OCI-LY7 (cell line): ENCODE results near the gene GLI3. TPM values are rescaled to one million over a fixed set of nuclear protein-coding genes. Genes with fewer than 3 reads are reported as not detected.

Experiments
- BruUV-seq: library from RNA; stranded (reverse); fragments of 400-500 nt; replicated peaks from 2 replicates; lab custom pipeline; 2021; lab: Mats Ljungman, UMichigan
- CTCF ChIA-PET: fragments of 300-600 bp; sonication (Branson Sonifier 250); formaldehyde crosslinking; loops from one replicate; lab custom pipeline; 2022; ENCODE audit warnings: antibody characterized with exemption; ENCODE audit not compliant: unreplicated experiment; lab: Charles Lee
- POLR2A ChIA-PET: fragments of 300-600 bp; sonication (Branson Sonifier 250); formaldehyde crosslinking; loops from one replicate; lab custom pipeline; 2022; ENCODE audit warnings: antibody characterized with exemption; lab: Charles Lee
- DNase-seq: peaks from one replicate; pipeline ENCODE4 v3.0.0-alpha.2; 2015; ENCODE audit warnings: low spot score
- H2AFZ ChIP-seq: fragments of 200-600 bp; sonication (generic), shearing (Covaris generic); 2 replicates; pipeline ENCODE4 v1.6.1; 2014; ENCODE audit warnings: mild to moderate bottlenecking, antibody characterized with exemption, low read length, moderate library complexity
- H3K27ac ChIP-seq: fragments of 200-600 bp; sonication (generic); 2 replicates; pipeline ENCODE4 v1.5.1; 2014; ENCODE audit warnings: mixed run types, low read depth, mild to moderate bottlenecking, moderate library complexity, low read length, inconsistent platforms; ENCODE audit not compliant: poor library complexity, severe bottlenecking
- H3K36me3 ChIP-seq: fragments of 200-600 bp; sonication (generic); 2 replicates; pipeline ENCODE4 v1.6.1; 2014; ENCODE audit warnings: mild to moderate bottlenecking, antibody characterized with exemption, low read length, moderate library complexity, mixed read lengths; ENCODE audit not compliant: insufficient read depth
- H3K4me1 ChIP-seq: fragments of 200-600 bp; sonication (generic); 2 replicates; pipeline ENCODE4 v1.5.1; 2014; ENCODE audit warnings: mild to moderate bottlenecking, low read length; ENCODE audit not compliant: insufficient read depth, poor library complexity, severe bottlenecking
- H3K4me2 ChIP-seq: fragments of 200-600 bp; sonication (generic); 2 replicates; pipeline ENCODE4 v1.6.1; 2014; ENCODE audit warnings: mild to moderate bottlenecking, low read length
- H3K4me3 ChIP-seq: fragments of 200-600 bp; sonication (generic); 2 replicates; pipeline ENCODE4 v1.5.1; 2014; ENCODE audit warnings: mild to moderate bottlenecking, low read depth, low read length; ENCODE audit not compliant: poor library complexity, severe bottlenecking
- H3K79me2 ChIP-seq: fragments of 200-600 bp; sonication (generic); 2 replicates; pipeline ENCODE4 v1.6.1; 2016; ENCODE audit warnings: low read depth, mild to moderate bottlenecking, low read length, moderate library complexity, mixed read lengths; ENCODE audit not compliant: insufficient read depth
- H3K9me2 ChIP-seq: fragments of 200-600 bp; sonication (generic); 2 replicates; pipeline ENCODE4 v1.6.1; 2016; ENCODE audit warnings: mild to moderate bottlenecking, low read length, mixed read lengths; ENCODE audit not compliant: insufficient read depth
- H3K9me3 ChIP-seq: fragments of 200-600 bp; sonication (generic); 2 replicates; pipeline ENCODE4 v1.6.1; 2014; ENCODE audit warnings: mild to moderate bottlenecking, mixed run types, low read length, mixed read lengths
- H4K20me1 ChIP-seq: fragments of 200-600 bp; sonication (generic); 2 replicates; pipeline ENCODE4 v1.6.1; 2014; ENCODE audit warnings: mild to moderate bottlenecking, antibody characterized with exemption, low read length, moderate library complexity, mixed read lengths; ENCODE audit not compliant: insufficient read depth
- EZH2phosphoT487 ChIP-seq: fragments of 200-600 bp; sonication (generic); IDR thresholded peaks from 2 replicates; pipeline ENCODE4 v1.6.1; 2018; ENCODE audit warnings: low read depth, borderline replicate concordance, mild to moderate bottlenecking, mixed run types, antibody characterized with exemption, low read length, moderate library complexity, mixed read lengths
- intact Hi-C: fragments of 100-400 bp; cut with micrococcal nuclease; formaldehyde crosslinking; loops from one replicate; pipeline ENCODE4 v1.10.0; 2022; ENCODE audit not compliant: unreplicated experiment
- total RNA-seq, 2 experiments: library from RNA; depleted of rRNA in 1 of 2; stranded (reverse); fragments of >200 nt in 1 of 2; shearing (Covaris generic) in 1 of 2; gene quantifications; 2 replicates each; pipeline ENCODE4 v1.2.3, GENCODE V29; 2014 to 2022
- TF ChIP-seq, protein P1 (sequence below): fragments of 200-600 bp; sonication (generic); conservative IDR thresholded peaks from 2 replicates; pipeline ENCODE4 v1.5.1; 2014; ENCODE audit warnings: mild to moderate bottlenecking, antibody characterized with exemption, low read length, moderate library complexity, mixed read lengths

GLI3 gene
- total RNA-seq, 2 experiments from 2014 or later: not detected

DNA sequence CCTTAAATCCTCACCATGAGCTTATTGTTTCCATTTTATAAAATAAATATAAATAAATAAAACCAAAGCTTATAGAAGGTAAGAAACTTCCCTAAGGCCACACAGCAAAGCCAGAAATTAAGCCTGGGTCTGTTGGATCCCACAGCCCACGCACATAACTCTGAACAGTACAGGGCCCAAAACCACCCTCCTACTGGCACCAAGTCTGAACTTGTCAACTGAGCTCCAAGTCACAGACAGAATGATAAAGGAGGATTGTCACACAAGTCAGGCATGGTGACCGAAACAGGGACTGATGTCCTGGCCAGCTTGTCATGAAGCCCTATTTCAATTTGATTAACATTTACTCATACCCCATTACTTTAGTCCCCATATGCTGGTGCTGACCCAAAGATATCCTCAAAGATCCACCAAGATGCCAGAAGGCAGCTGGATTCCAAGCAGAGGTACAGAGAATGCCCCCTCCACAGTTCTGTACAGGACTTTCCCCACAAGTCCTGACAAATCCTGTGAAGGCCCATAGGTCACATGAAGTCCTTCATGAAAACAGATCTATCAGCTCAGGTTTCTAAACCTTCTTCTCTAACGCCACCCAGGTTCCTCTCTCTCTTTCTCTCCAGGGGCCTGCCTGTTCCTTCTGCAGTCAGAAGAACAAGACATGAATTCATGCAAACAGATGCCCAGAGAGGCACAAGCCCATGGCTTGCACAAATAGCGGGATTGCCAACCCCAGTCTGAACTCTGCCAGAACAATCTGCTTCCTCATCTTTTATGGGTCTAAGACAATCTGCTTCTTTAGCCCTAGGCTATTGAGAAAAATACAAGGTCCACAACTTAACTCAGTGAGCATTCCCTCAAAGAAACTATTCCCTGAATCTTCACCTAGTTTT is 60.9 kb downstream of the GLI3 start:
- no peaks in the 10 kb centered on the region for H3K9me3 ChIP-seq
- intact Hi-C loops: no loop called here

DNA sequence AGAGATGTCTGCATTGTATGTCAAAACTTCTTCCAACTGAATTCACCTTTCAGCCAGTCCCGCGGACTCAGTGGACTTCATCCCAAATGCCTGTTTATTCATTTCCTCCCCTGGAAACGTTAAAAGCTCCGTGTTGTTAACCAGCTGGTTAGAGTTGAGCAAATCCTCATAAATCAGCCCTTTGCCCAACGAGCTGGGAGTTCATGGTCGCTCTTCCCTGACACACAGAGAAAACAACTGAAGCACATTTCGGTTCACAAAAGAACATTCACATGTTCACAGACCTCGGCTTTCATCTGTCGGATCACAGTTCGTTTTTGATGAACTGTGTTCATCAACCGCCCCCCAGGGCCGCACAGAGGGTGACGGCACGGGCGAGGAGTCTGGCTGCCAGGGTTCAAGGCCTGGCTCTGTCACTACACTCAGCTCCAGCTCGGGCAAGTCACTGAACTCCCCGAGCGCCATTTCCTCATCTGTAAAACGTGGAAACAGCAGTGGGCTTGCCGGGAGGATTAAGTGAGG is 62.6 kb downstream of the GLI3 start:
- intact Hi-C loops: no loop called here
- ChIA-PET CTCF (no interaction called here), POLR2A (interaction anchor here (0.6 kb wide), 1 partner anchor 40 kb away, joined by 4 read pairs; no protein-coding TSS in a partner anchor)
- H3K9me3 ChIP-seq: no peaks in the 10 kb centered on the region
- no peak overlapping the region for H3K4me2 ChIP-seq
- no peaks in the 10 kb centered on the region for H3K79me2 ChIP-seq
- no peak overlapping the region for H3K27ac ChIP-seq
- no peaks in the 10 kb centered on the region for H3K4me1 ChIP-seq
- DNase-seq: no peak
- H3K36me3 ChIP-seq: no peaks in the 10 kb centered on the region
- no peaks in the 10 kb centered on the region for H3K9me2 ChIP-seq
- no peak overlapping the region for H2AFZ ChIP-seq
- no peak for TF ChIP-seq EZH2phosphoT487
- TF ChIP-seq, protein P1, sequence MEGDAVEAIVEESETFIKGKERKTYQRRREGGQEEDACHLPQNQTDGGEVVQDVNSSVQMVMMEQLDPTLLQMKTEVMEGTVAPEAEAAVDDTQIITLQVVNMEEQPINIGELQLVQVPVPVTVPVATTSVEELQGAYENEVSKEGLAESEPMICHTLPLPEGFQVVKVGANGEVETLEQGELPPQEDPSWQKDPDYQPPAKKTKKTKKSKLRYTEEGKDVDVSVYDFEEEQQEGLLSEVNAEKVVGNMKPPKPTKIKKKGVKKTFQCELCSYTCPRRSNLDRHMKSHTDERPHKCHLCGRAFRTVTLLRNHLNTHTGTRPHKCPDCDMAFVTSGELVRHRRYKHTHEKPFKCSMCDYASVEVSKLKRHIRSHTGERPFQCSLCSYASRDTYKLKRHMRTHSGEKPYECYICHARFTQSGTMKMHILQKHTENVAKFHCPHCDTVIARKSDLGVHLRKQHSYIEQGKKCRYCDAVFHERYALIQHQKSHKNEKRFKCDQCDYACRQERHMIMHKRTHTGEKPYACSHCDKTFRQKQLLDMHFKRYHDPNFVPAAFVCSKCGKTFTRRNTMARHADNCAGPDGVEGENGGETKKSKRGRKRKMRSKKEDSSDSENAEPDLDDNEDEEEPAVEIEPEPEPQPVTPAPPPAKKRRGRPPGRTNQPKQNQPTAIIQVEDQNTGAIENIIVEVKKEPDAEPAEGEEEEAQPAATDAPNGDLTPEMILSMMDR: no peak
- no peak overlapping the region for H3K4me3 ChIP-seq
- no peaks in the 10 kb centered on the region for H4K20me1 ChIP-seq
- no TSS peak for BruUV-seq

More for the DNA sequence above, 60.9 kb downstream of the GLI3 start:
- TF ChIP-seq EZH2phosphoT487: no peak
- TF ChIP-seq, protein P1: no peak
- no peak overlapping the region for H3K4me2 ChIP-seq
- POLR2A ChIA-PET: no interaction called here
- no peaks in the 10 kb centered on the region for H3K79me2 ChIP-seq
- no peak for DNase-seq
- H3K36me3 ChIP-seq: no peaks in the 10 kb centered on the region
- no peaks in the 10 kb centered on the region for H3K4me1 ChIP-seq
- H3K4me3 ChIP-seq: no peak overlapping the region
- no peak overlapping the region for H3K27ac ChIP-seq
- H3K9me2 ChIP-seq: no peaks in the 10 kb centered on the region
- H4K20me1 ChIP-seq: no peaks in the 10 kb centered on the region
- no peak overlapping the region for H2AFZ ChIP-seq
- CTCF ChIA-PET: no interaction called here
- no TSS peak for BruUV-seq

DNA sequence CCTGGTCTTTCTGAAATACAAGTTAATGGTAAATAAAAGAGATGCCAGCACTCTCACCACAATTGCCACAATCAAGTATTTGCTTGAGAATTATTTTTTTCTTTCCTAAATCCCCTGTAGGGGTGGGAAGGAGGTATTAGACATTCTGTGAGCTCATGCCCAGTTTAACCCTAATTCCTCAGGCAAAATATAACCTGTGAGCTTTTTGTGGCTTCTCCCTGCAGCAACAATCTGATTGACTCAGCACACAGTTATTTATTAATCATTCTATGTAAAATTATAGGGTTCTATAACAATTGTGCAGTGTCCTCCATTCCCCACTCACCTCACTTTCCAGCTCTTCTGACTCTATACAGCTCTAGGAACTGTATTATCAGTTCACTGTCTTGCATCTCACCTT is 66.3 kb downstream of the GLI3 start:
- Histone ChIP-seq H3K79me2 (no peaks in the 10 kb centered on the region), H3K36me3 (no peaks in the 10 kb centered on the region), H3K27ac (no peak overlapping the region), H4K20me1 (no peaks in the 10 kb centered on the region), H3K9me3 (no peaks in the 10 kb centered on the region), H3K4me3 (no peak overlapping the region), H3K4me2 (no peak overlapping the region), H3K4me1 (no peaks in the 10 kb centered on the region), H3K9me2 (no peaks in the 10 kb centered on the region), H2AFZ (no peak overlapping the region)
- POLR2A ChIA-PET: no interaction called here
- no TSS peak for BruUV-seq
- TF ChIP-seq, protein P1: no peak
- TF ChIP-seq EZH2phosphoT487: no peak
- intact Hi-C loops: no loop called here
- DNase-seq: no peak
- CTCF ChIA-PET: no interaction called here
